HCT116 (cell line): ENCODE results near the gene TRIM68. TPM values are rescaled to one million over a fixed set of nuclear protein-coding genes. Genes with fewer than 3 reads are reported as not detected.

Experiments
- ATAC-seq: fragments of 200-7000 bp; cut with Tn5 transposase; 2 replicates; pipeline ENCODE4 v1.9.1; 2020; ENCODE audit warnings: mild to moderate bottlenecking, moderate library complexity
- BruUV-seq: library from RNA; stranded (reverse); fragments of 400-500 nt; replicated peaks from 2 replicates; lab custom pipeline; 2021; lab: Mats Ljungman, UMichigan
- CTCF ChIA-PET: fragments of 300-600 bp; sonication (Branson Sonifier 250); formaldehyde crosslinking; loops from one replicate; lab custom pipeline; 2021; ENCODE audit warnings: antibody characterized with exemption; lab: Charles Lee
- POLR2A ChIA-PET: fragments of 300-600, 350-600 bp; sonication (Branson Sonifier 250); formaldehyde crosslinking; loops from one replicate; lab custom pipeline; 2021; ENCODE audit warnings: antibody characterized with exemption; lab: Charles Lee
- RAD21 ChIA-PET, 2 experiments: fragments of 300-600 bp; sonication (Branson Sonifier 250); formaldehyde crosslinking; loops; one replicate each; lab custom pipeline; 2023; ENCODE audit warnings: low total read pairs in 2 of 2; ENCODE audit not compliant: uncharacterized antibody in 2 of 2, unreplicated experiment in 2 of 2, low non-redundant PET in 1 of 2; lab: Charles Lee
- DNase-seq: peaks from one replicate; pipeline ENCODE4 v3.0.0-alpha.2; 2010; ENCODE audit warnings: low read depth, low spot score
- H2AFZ ChIP-seq: fragments of 200-600 bp; shearing (Covaris generic), sonication (generic); 2 replicates; pipeline ENCODE4 v1.6.1; 2017; ENCODE audit warnings: low read depth, mixed run types, mixed read lengths, antibody characterized with exemption, low read length; ENCODE audit not compliant: poor library complexity, severe bottlenecking
- H3K27ac ChIP-seq: 2 replicates; pipeline ENCODE4 v1.5.1; 2012; ENCODE audit warnings: low read depth, low read length
- H3K27me3 ChIP-seq: fragments of 200-600 bp; sonication (generic); 2 replicates; pipeline ENCODE4 v1.6.1; 2016; ENCODE audit warnings: mixed run types, low read length, mixed read lengths; ENCODE audit not compliant: insufficient read depth
- H3K36me3 ChIP-seq, 2 experiments: fragments of 200-500 bp in 1 of 2; fragments of 200-600 bp in 1 of 2; sonication (Bioruptor generic) in 1 of 2; sonication (generic) in 1 of 2; 2 replicates each; pipeline versions ENCODE4 v1.5.1 to v1.6.1; 2014 to 2016; ENCODE audit warnings: low read length in 2 of 2, inconsistent platforms in 1 of 2, mixed read lengths in 1 of 2, mixed run types in 1 of 2; ENCODE audit not compliant: insufficient read depth in 2 of 2, control insufficient read depth in 1 of 2
- H3K4me1 ChIP-seq, 2 experiments: fragments of 200-600 bp in 1 of 2; sonication (generic) in 1 of 2; 2 replicates each; pipeline versions ENCODE4 v1.5.1 to v1.6.1; 2012 to 2017; ENCODE audit warnings: low read length in 2 of 2, inconsistent platforms in 1 of 2, mild to moderate bottlenecking in 1 of 2, mixed read lengths in 1 of 2, mixed run types in 1 of 2, moderate library complexity in 1 of 2; ENCODE audit not compliant: insufficient read depth in 2 of 2, control insufficient read depth in 1 of 2
- H3K4me2 ChIP-seq: fragments of 200-600 bp; sonication (generic); 2 replicates; pipeline ENCODE4 v1.6.1; 2017; ENCODE audit warnings: mixed run types, low read length, mixed read lengths
- H3K4me3 ChIP-seq, 2 experiments: fragments of 200-600 bp in 1 of 2; sonication (generic) in 1 of 2; replicated peaks in 1 of 2; 2 replicates each; pipeline ENCODE4 v1.5.1; 2011 to 2016; ENCODE audit warnings: low read length in 2 of 2, control low read depth in 1 of 2, low read depth in 1 of 2, mild to moderate bottlenecking in 1 of 2, mixed read lengths in 1 of 2, mixed run types in 1 of 2
- H3K79me2 ChIP-seq: fragments of 200-600 bp; sonication (generic); 2 replicates; pipeline ENCODE4 v1.6.1; 2017; ENCODE audit warnings: mild to moderate bottlenecking, mixed run types, low read length, moderate library complexity, mixed read lengths; ENCODE audit not compliant: insufficient read depth
- H3K9ac ChIP-seq: fragments of 200-600 bp; sonication (generic); 2 replicates; pipeline ENCODE4 v1.6.1; 2016; ENCODE audit warnings: low read length, mixed read lengths
- H3K9me2 ChIP-seq: fragments of 200-600 bp; sonication (generic), shearing (Covaris generic); 2 replicates; pipeline ENCODE4 v1.6.1; 2017; ENCODE audit warnings: mixed run types, mild to moderate bottlenecking, moderate library complexity; ENCODE audit not compliant: insufficient read depth
- H3K9me3 ChIP-seq, 2 experiments: fragments of 200-500 bp in 1 of 2; fragments of 200-600 bp in 1 of 2; sonication (Bioruptor generic) in 1 of 2; sonication (generic) in 1 of 2; 2 replicates each; pipeline ENCODE4 v1.6.1; 2014 to 2017; ENCODE audit warnings: low read length in 2 of 2, mixed read lengths in 2 of 2, inconsistent platforms in 1 of 2, low read depth in 1 of 2, mild to moderate bottlenecking in 1 of 2, mixed run types in 1 of 2, moderate library complexity in 1 of 2; ENCODE audit not compliant: control insufficient read depth in 1 of 2, insufficient read depth in 1 of 2
- H4K20me1 ChIP-seq: fragments of 200-600 bp; sonication (generic), shearing (Covaris generic); 2 replicates; pipeline ENCODE4 v1.6.1; 2017; ENCODE audit warnings: mixed run types, mild to moderate bottlenecking, moderate library complexity; ENCODE audit not compliant: insufficient read depth
- EZH2 ChIP-seq: fragments of 200-600 bp; sonication (generic); IDR thresholded peaks from 2 replicates; pipeline ENCODE4 v1.6.1; 2017; ENCODE audit warnings: antibody characterized with exemption, mixed run types
- POLR2A ChIP-seq: IDR thresholded peaks from 2 replicates; pipeline ENCODE4 v1.7.0; 2011; ENCODE audit warnings: borderline replicate concordance; ENCODE audit not compliant: insufficient read depth, insufficient read length; ENCODE audit errors: extremely low read depth
- POLR2AphosphoS5 ChIP-seq: IDR thresholded peaks from 2 replicates; pipeline ENCODE4 v1.6.1; 2011; ENCODE audit warnings: mild to moderate bottlenecking, low read depth, low read length, moderate library complexity
- SIN3A ChIP-seq: IDR thresholded peaks from 2 replicates; pipeline ENCODE4 v1.6.1; 2012; ENCODE audit warnings: low read depth
- SRF ChIP-seq: IDR thresholded peaks from 2 replicates; pipeline ENCODE4 v1.6.1; 2012; ENCODE audit warnings: low read depth
- TCF7L2 ChIP-seq: IDR thresholded peaks from 2 replicates; pipeline ENCODE4 v1.7.0; 2011; ENCODE audit warnings: borderline replicate concordance, inconsistent platforms; ENCODE audit not compliant: insufficient read depth, insufficient read length; ENCODE audit errors: extremely low read depth
- YY1 ChIP-seq: IDR thresholded peaks from 2 replicates; pipeline ENCODE4 v1.6.1; 2011; ENCODE audit warnings: low read length, low read depth, moderate library complexity, mild to moderate bottlenecking; ENCODE audit not compliant: insufficient replicate concordance; ENCODE audit errors: extremely low read depth
- ZFX ChIP-seq: fragments of 450-650 bp; IDR thresholded peaks from 2 replicates; pipeline ENCODE4 v1.6.1; 2017
- intact Hi-C: fragments of 100-400 bp; cut with micrococcal nuclease; formaldehyde crosslinking; loops from 2 replicates; pipeline ENCODE4 v1.10.0; 2022
- total RNA-seq: library from RNA; stranded (reverse); gene quantifications from one replicate; pipeline ENCODE4 v1.2.1, GENCODE V29; 2021; ENCODE audit not compliant: unreplicated experiment
- TF ChIP-seq, protein P1 (sequence below): IDR thresholded peaks from 2 replicates; pipeline ENCODE4 v1.6.1; 2012; ENCODE audit warnings: low read depth
- TF ChIP-seq, protein P2 (sequence below): IDR thresholded peaks from 2 replicates; pipeline ENCODE4 v1.6.1; 2012
- TF ChIP-seq, protein P3 (sequence below), 3 experiments: fragments of 200-600 bp in 1 of 3; sonication (generic) in 1 of 3; IDR thresholded peaks in 2 of 3; conservative IDR thresholded peaks in 1 of 3; 2 replicates each; pipeline ENCODE4 v1.5.1; 2012 to 2017; ENCODE audit warnings: low read depth in 2 of 3, low read length in 2 of 3, antibody characterized with exemption in 1 of 3, borderline replicate concordance in 1 of 3, control low read depth in 1 of 3, mild to moderate bottlenecking in 1 of 3, mixed read lengths in 1 of 3, mixed run types in 1 of 3, moderate library complexity in 1 of 3; ENCODE audit not compliant: insufficient read depth in 1 of 3

TRIM68 gene
- total RNA-seq, 1 experiment from 2014 or later: 8.3 TPM

DNA sequence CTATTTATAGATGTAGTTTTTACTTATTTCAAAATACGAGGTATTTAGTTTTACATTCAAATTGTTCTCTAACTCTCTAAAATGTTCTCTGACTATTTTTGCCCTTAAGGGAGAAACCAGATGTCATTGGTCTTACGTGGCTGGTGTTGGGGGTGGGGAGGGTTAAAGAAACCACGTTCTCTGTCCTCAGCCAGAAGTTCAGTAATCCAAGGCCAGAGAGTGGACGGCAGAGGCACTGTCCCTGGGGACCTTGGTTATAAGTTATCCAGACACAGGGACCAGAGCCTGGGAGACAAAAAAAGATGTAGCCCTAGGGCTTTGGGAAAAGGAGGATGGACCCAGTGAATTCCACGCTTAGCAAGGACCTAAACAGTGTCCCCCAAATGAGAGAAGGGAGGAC lies 35.0 kb upstream of the TRIM68 start:
- peaks cover 64% of the 10 kb centered on the region for H3K27me3 ChIP-seq
- intact Hi-C loops: no loop called here
- ChIA-PET CTCF (no interaction called here), POLR2A (no interaction called here), RAD21 (no interaction called here)
- no peak overlapping the region for H3K27ac ChIP-seq
- H3K4me3 ChIP-seq: no peak overlapping the region
- H3K9me3 ChIP-seq: no peaks in the 10 kb centered on the region
- H3K4me1 ChIP-seq: no peaks in the 10 kb centered on the region
- no peaks in the 10 kb centered on the region for H4K20me1 ChIP-seq
- no peaks in the 10 kb centered on the region for H3K36me3 ChIP-seq
- TF ChIP-seq POLR2AphosphoS5: no peak
- TF ChIP-seq, protein P1, sequence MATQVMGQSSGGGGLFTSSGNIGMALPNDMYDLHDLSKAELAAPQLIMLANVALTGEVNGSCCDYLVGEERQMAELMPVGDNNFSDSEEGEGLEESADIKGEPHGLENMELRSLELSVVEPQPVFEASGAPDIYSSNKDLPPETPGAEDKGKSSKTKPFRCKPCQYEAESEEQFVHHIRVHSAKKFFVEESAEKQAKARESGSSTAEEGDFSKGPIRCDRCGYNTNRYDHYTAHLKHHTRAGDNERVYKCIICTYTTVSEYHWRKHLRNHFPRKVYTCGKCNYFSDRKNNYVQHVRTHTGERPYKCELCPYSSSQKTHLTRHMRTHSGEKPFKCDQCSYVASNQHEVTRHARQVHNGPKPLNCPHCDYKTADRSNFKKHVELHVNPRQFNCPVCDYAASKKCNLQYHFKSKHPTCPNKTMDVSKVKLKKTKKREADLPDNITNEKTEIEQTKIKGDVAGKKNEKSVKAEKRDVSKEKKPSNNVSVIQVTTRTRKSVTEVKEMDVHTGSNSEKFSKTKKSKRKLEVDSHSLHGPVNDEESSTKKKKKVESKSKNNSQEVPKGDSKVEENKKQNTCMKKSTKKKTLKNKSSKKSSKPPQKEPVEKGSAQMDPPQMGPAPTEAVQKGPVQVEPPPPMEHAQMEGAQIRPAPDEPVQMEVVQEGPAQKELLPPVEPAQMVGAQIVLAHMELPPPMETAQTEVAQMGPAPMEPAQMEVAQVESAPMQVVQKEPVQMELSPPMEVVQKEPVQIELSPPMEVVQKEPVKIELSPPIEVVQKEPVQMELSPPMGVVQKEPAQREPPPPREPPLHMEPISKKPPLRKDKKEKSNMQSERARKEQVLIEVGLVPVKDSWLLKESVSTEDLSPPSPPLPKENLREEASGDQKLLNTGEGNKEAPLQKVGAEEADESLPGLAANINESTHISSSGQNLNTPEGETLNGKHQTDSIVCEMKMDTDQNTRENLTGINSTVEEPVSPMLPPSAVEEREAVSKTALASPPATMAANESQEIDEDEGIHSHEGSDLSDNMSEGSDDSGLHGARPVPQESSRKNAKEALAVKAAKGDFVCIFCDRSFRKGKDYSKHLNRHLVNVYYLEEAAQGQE: no peak
- TF ChIP-seq POLR2A: no peak
- TF ChIP-seq ZFX: no peak
- TF ChIP-seq SIN3A: no peak
- no peak for TF ChIP-seq YY1
- BruUV-seq: no TSS peak
- no peak overlapping the region for H3K9ac ChIP-seq
- no peaks in the 10 kb centered on the region for H3K79me2 ChIP-seq
- no peaks in the 10 kb centered on the region for H3K9me2 ChIP-seq
- ATAC-seq (no peak), DNase-seq (no peak)
- no peak overlapping the region for H3K4me2 ChIP-seq
- no peak overlapping the region for H2AFZ ChIP-seq

DNA sequence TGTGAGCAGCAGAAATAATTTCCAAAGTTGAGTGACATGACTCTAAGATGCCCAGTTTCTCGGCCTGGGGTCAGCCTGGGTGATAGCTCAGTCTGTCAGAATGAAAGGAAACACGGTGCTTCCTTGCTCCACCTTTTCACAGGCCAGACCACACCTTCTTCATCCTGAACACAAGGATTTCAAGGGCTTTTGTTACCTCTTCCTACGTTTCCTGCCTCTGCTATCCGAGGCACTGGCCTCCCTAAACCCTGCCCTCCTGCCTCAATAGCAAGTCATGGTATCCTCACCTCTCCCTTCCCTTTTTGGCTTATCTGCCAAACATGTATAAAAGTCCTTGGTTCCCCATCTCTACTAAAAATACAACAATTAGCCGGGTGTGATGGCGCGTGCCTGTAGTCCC lies 34.0 kb upstream of the TRIM68 start:
- POLR2A ChIA-PET: no interaction called here
- TF ChIP-seq POLR2AphosphoS5: no peak
- TF ChIP-seq SRF: no peak
- TF ChIP-seq, protein P2, sequence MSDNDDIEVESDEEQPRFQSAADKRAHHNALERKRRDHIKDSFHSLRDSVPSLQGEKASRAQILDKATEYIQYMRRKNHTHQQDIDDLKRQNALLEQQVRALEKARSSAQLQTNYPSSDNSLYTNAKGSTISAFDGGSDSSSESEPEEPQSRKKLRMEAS: no peak
- no peak for TF ChIP-seq EZH2
- TF ChIP-seq, protein P3, sequence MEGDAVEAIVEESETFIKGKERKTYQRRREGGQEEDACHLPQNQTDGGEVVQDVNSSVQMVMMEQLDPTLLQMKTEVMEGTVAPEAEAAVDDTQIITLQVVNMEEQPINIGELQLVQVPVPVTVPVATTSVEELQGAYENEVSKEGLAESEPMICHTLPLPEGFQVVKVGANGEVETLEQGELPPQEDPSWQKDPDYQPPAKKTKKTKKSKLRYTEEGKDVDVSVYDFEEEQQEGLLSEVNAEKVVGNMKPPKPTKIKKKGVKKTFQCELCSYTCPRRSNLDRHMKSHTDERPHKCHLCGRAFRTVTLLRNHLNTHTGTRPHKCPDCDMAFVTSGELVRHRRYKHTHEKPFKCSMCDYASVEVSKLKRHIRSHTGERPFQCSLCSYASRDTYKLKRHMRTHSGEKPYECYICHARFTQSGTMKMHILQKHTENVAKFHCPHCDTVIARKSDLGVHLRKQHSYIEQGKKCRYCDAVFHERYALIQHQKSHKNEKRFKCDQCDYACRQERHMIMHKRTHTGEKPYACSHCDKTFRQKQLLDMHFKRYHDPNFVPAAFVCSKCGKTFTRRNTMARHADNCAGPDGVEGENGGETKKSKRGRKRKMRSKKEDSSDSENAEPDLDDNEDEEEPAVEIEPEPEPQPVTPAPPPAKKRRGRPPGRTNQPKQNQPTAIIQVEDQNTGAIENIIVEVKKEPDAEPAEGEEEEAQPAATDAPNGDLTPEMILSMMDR (IDR thresholded peaks at IDR 0.05 in 2 of 3, conservative IDR thresholded peaks at IDR 0.05 in 1 of 3; ENCODE audit: borderline replicate concordance in 1 of 3, insufficient read depth in 1 of 3, low read depth in 2 of 3, low read length in 2 of 3): no peak
- TF ChIP-seq ZFX: no peak
- TF ChIP-seq, protein P1: no peak
- TF ChIP-seq TCF7L2: no peak

More for the DNA sequence above, 34.0 kb upstream of the TRIM68 start:
- Histone ChIP-seq H3K9ac (no peak overlapping the region), H3K27me3 (peaks cover 58% of the 10 kb centered on the region), H3K4me2 (no peak overlapping the region), H3K9me2 (no peaks in the 10 kb centered on the region), H3K4me1 (no peaks in the 10 kb centered on the region), H2AFZ (no peak overlapping the region), H3K79me2 (no peaks in the 10 kb centered on the region), H3K9me3 (no peaks in the 10 kb centered on the region), H4K20me1 (no peaks in the 10 kb centered on the region), H3K27ac (no peak overlapping the region), H3K4me3 (no peak overlapping the region), H3K36me3 (no peaks in the 10 kb centered on the region)
- DNase-seq (no peak), ATAC-seq (no peak)
- ChIA-PET RAD21 (no interaction called here), CTCF (no interaction called here)
- no TSS peak for BruUV-seq
- intact Hi-C loops: no loop called here
